Memory B cell (primary cell): ENCODE data around the gene IQCE.
"Not testable (repeated sequence)": the region's sequence is repeated elsewhere in the genome, so short reads cannot be mapped to it uniquely, and the experiment has no call there.

Source experiments
- ATAC-seq: fragments of 150-1000 bp; cut with Tn5 transposase; 2 replicates; pipeline ENCODE4 v1.10.0; 2021; ENCODE audit warnings: low read depth, mild to moderate bottlenecking, moderate library complexity
- DNase-seq, 2 donors: peaks; one replicate each; pipeline ENCODE4 v3.0.0; 2022; ENCODE audit warnings: low spot score in 2 of 2
- H3K27ac Mint-ChIP-seq: one replicate; pipeline ENCODE4 v1.8.0; 2022; ENCODE audit warnings: mild to moderate bottlenecking, moderate library complexity, mixed read lengths
- H3K27me3 Mint-ChIP-seq: one replicate; pipeline ENCODE4 v1.8.0; 2022; ENCODE audit warnings: mixed read lengths
- H3K36me3 Mint-ChIP-seq: one replicate; pipeline ENCODE4 v1.8.0; 2022; ENCODE audit warnings: mild to moderate bottlenecking, mixed read lengths
- H3K4me1 Mint-ChIP-seq: one replicate; pipeline ENCODE4 v1.8.0; 2022; ENCODE audit warnings: mixed read lengths
- H3K4me3 Mint-ChIP-seq: one replicate; pipeline ENCODE4 v1.8.0; 2022; ENCODE audit warnings: mild to moderate bottlenecking, moderate library complexity, mixed read lengths
- H3K9me3 Mint-ChIP-seq: one replicate; pipeline ENCODE4 v1.8.0; 2022; ENCODE audit warnings: mixed read lengths

The IQCE gene

GRCh38 chr7:2580636-2581035, 21.9 kb downstream of the IQCE start:
- no peaks in the 10 kb centered on the region for H3K9me3 Mint-ChIP-seq
- no peaks in the 10 kb centered on the region for H3K27me3 Mint-ChIP-seq
- ATAC-seq (no peak), DNase-seq (no peak)
- peaks cover 2% of the 10 kb centered on the region for H3K36me3 Mint-ChIP-seq
- H3K4me1 Mint-ChIP-seq: peaks cover 3% of the 10 kb centered on the region
- H3K27ac Mint-ChIP-seq: no peak overlapping the region
- H3K4me3 Mint-ChIP-seq: no peak overlapping the region

GRCh38 chr7:2582006-2582735, 23.4 kb downstream of the IQCE start:
- Mint-ChIP-seq H3K4me3 (no peak overlapping the region), H3K27ac (no peak overlapping the region), H3K4me1 (peaks cover 3% of the 10 kb centered on the region), H3K27me3 (no peaks in the 10 kb centered on the region), H3K9me3 (no peaks in the 10 kb centered on the region), H3K36me3 (peaks cover 4% of the 10 kb centered on the region)
- ATAC-seq: no peak
- no peak for DNase-seq

- Mint-ChIP-seq H3K9me3 (no peaks in the 10 kb centered on the region), H3K27me3 (no peaks in the 10 kb centered on the region), H3K4me1 (peaks cover 3% of the 10 kb centered on the region), H3K27ac (no peak overlapping the region), H3K36me3 (peaks cover 4% of the 10 kb centered on the region), H3K4me3 (no peak overlapping the region)
- DNase-seq (no peak), ATAC-seq (no peak)
Measured at GRCh38 chr7:2583798-2584580, 25.2 kb downstream of the IQCE start.

- no peak for ATAC-seq
- no peaks in the 10 kb centered on the region for H3K27me3 Mint-ChIP-seq
- no peak for DNase-seq
- peaks cover 4% of the 10 kb centered on the region for H3K36me3 Mint-ChIP-seq
- no peak overlapping the region for H3K4me3 Mint-ChIP-seq
- no peak overlapping the region for H3K27ac Mint-ChIP-seq
- H3K9me3 Mint-ChIP-seq: no peaks in the 10 kb centered on the region
- H3K4me1 Mint-ChIP-seq: peaks cover 2% of the 10 kb centered on the region
Measured at GRCh38 chr7:2585446-2585845, 26.7 kb downstream of the IQCE start.

- H3K4me1 Mint-ChIP-seq: no peaks in the 10 kb centered on the region
- DNase-seq (no peak), ATAC-seq (no peak)
- no peak overlapping the region for H3K4me3 Mint-ChIP-seq
- no peak overlapping the region for H3K27ac Mint-ChIP-seq
- H3K27me3 Mint-ChIP-seq: no peaks in the 10 kb centered on the region
- no peaks in the 10 kb centered on the region for H3K9me3 Mint-ChIP-seq
- H3K36me3 Mint-ChIP-seq: peaks cover 5% of the 10 kb centered on the region
Measured at GRCh38 chr7:2586326-2587020, 27.7 kb downstream of the IQCE start.

- Mint-ChIP-seq H3K27me3 (no peaks in the 10 kb centered on the region), H3K9me3 (no peaks in the 10 kb centered on the region), H3K4me1 (no peaks in the 10 kb centered on the region), H3K4me3 (no peak overlapping the region), H3K27ac (no peak overlapping the region), H3K36me3 (peaks cover 5% of the 10 kb centered on the region)
- ATAC-seq (no peak), DNase-seq (no peak)
Measured at GRCh38 chr7:2587134-2587533, 28.4 kb downstream of the IQCE start.

- no peak overlapping the region for H3K27ac Mint-ChIP-seq
- ATAC-seq: no peak
Measured at GRCh38 chr7:2587778-2588177, 29.0 kb downstream of the IQCE start.

GRCh38 chr7:2589341-2589740, 30.6 kb downstream of the IQCE start:
- Mint-ChIP-seq H3K27me3 (no peaks in the 10 kb centered on the region), H3K4me1 (no peaks in the 10 kb centered on the region), H3K4me3 (no peak overlapping the region), H3K36me3 (peaks cover 6% of the 10 kb centered on the region), H3K27ac (no peak overlapping the region), H3K9me3 (no peaks in the 10 kb centered on the region)
- no peak for DNase-seq
- no peak for ATAC-seq

More at GRCh38 chr7:2587778-2588177, 29.0 kb downstream of the IQCE start:
- Mint-ChIP-seq H3K27me3 (no peaks in the 10 kb centered on the region), H3K4me3 (no peak overlapping the region), H3K9me3 (no peaks in the 10 kb centered on the region), H3K4me1 (no peaks in the 10 kb centered on the region), H3K36me3 (peaks cover 6% of the 10 kb centered on the region)
- DNase-seq: no peak

GRCh38 chr7:2589941-2590340, 31.2 kb downstream of the IQCE start:
- not testable (repeated sequence) for H3K4me3 Mint-ChIP-seq, ATAC-seq, H3K27ac Mint-ChIP-seq, DNase-seq, H3K27me3 Mint-ChIP-seq, H3K9me3 Mint-ChIP-seq, H3K4me1 Mint-ChIP-seq, H3K36me3 Mint-ChIP-seq

GRCh38 chr7:2592375-2592865, 33.6 kb downstream of the IQCE start:
- Mint-ChIP-seq H3K9me3 (no peaks in the 10 kb centered on the region), H3K4me3 (no peak overlapping the region), H3K4me1 (no peaks in the 10 kb centered on the region), H3K27ac (no peak overlapping the region), H3K27me3 (no peaks in the 10 kb centered on the region), H3K36me3 (peaks cover 6% of the 10 kb centered on the region)
- no peak for ATAC-seq
- no peak for DNase-seq

GRCh38 chr7:2593036-2593727, 34.4 kb downstream of the IQCE start:
- no peaks in the 10 kb centered on the region for H3K4me1 Mint-ChIP-seq
- H3K9me3 Mint-ChIP-seq: no peaks in the 10 kb centered on the region
- H3K4me3 Mint-ChIP-seq: no peak overlapping the region
- H3K27ac Mint-ChIP-seq: no peak overlapping the region
- H3K36me3 Mint-ChIP-seq: peaks cover 6% of the 10 kb centered on the region
- ATAC-seq (no peak), DNase-seq (no peak)
- no peaks in the 10 kb centered on the region for H3K27me3 Mint-ChIP-seq

- no peak for ATAC-seq
- Mint-ChIP-seq H3K36me3 (peaks cover 10% of the 10 kb centered on the region), H3K27me3 (no peaks in the 10 kb centered on the region), H3K27ac (no peak overlapping the region), H3K9me3 (no peaks in the 10 kb centered on the region), H3K4me1 (no peaks in the 10 kb centered on the region), H3K4me3 (no peak overlapping the region)
- DNase-seq: no peak
Measured at GRCh38 chr7:2594599-2594998, 35.8 kb downstream of the IQCE start.

- H3K9me3 Mint-ChIP-seq: no peaks in the 10 kb centered on the region
- peaks cover 10% of the 10 kb centered on the region for H3K36me3 Mint-ChIP-seq
- DNase-seq (no peak), ATAC-seq (no peak)
- no peak overlapping the region for H3K27ac Mint-ChIP-seq
- H3K4me1 Mint-ChIP-seq: no peaks in the 10 kb centered on the region
- H3K27me3 Mint-ChIP-seq: no peaks in the 10 kb centered on the region
- H3K4me3 Mint-ChIP-seq: no peak overlapping the region
Measured at GRCh38 chr7:2595258-2595860, 36.6 kb downstream of the IQCE start.
